T1000 (cell line): ENCODE results near the gene CLEC2L.
"Not testable (repeated sequence)": the region's sequence is repeated elsewhere in the genome, so short reads cannot be mapped to it uniquely, and the experiment has no call there.

ENCODE experiments used
- DNase-seq: peaks from one replicate; lab custom pipeline; 2025; ENCODE audit warnings: mixed read lengths; lab: John Stamatoyannopoulos, UW

Gene CLEC2L

GRCh38 chr7:139523968-139524815 lies 707 bp downstream of the CLEC2L start:
- no peak for DNase-seq

DNA sequence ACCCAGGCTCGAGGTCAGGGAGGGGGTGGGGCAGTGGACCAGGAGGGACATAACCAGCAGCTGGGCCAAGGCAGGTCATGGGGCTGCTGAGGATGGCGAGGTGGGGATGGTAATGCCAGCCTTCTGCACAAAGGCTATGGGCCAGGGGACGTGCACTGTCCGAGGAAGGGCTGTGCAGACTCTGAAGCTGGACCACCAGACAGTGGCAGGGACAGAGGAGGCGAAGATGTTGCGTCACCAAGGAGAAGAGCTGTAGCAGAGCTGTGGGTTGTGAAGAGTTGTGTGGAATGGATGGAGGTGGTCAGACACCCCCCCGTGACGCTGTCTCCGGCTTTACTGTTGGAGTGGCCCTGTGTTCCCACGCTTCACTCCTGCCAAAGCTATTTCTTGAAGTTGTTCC lies 1.8 kb downstream of the CLEC2L start:
- DNase-seq, result no peak

GRCh38 chr7:139525750-139526149 lies 2.3 kb downstream of the CLEC2L start:
- DNase-seq, result no peak

DNA sequence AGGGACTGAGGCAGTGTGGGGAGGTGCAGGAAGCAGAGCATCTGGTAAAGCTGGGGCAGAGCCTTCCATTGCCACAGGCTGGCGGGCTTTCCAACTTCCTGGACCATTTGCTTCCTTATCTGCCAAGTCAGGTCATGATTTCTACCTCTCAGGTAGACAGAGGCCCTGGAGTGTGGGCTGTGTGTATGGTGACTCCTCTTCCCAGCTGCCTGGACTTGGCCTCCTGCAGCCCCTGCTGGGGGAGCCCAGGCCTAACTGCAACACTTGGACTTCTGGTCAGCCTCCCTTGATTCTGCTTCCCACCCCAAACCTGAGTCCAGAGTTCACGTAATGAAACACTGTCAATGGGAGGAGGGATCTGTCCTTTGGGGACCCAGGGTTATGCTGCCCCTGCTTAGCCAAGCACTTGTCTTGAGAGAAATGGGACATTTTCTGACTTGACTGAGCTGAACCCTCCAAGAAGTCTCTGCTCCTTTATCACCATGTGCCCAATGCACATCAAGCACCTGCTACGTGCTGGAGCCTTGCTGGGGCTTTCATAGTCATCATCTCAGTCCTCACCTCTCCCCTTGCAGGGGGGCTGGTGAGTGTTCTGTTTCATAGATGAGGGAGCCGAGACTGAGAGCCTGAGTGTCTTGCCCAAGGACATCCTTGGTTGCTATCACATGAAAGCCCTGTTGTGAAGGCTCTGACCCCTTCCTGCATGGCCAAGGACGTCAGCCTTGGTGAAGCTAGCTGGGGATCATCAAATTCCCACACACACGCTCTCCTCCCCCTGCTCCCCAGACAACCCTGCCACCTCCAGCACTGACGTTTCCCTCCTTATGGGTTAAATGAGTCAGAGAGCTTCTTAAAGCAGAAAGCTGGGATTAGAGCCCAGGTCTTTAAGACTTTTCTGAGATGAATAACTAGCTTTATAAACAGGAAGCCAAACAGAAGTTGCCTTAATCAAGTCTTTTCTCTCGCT lies 3.4 kb downstream of the CLEC2L start:
- peak; percentile 21 for DNase-seq

DNA sequence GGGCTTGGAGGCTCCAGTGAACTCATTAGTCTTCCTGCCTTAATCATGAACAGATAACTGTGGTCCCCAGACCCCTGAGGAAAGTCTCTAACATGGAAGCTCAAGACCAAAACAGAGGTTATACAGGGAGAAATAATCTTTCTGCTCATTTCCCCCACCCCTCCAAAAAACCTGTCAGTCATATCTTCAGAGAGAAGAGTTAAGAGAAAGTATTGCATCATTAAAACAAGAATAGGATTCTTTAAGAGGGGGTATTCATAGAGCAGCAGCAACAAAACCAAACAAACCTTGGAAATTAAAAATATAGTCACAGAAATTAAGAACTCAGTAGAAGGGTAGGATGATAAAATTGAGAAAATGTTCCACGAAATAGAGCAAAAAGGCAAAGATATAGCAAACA lies 7.6 kb downstream of the CLEC2L start:
- no peak for DNase-seq

- DNase-seq, result no peak
Observed at GRCh38 chr7:139532636-139533155, 9.2 kb downstream of the CLEC2L start.

DNA sequence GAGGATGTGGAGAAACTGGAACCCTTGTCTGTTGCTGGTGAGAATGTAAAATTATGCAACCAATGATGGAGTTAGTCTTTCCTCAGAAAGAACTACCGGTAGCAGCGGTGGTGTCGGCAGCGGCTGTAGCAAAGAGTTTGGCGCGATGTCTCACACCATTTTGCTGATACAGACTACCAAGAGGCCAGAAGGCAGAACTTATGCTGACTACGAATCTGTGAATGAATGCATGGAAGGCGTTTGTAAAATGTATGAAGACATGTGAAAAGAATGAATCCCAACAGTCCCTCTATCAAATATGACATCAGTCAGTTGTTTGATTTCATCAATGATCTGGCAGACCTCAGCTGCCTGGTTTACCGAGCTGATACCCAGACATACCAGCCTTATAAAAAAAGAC lies 10.6 kb downstream of the CLEC2L start:
- DNase-seq, result no peak

- no peak for DNase-seq
Observed at GRCh38 chr7:139534966-139535651, 11.6 kb downstream of the CLEC2L start.

GRCh38 chr7:139536152-139536551 lies 12.7 kb downstream of the CLEC2L start:
- no peak for DNase-seq

GRCh38 chr7:139538881-139539635 lies 15.6 kb downstream of the CLEC2L start:
- no peak for DNase-seq

GRCh38 chr7:139540203-139540602 lies 16.7 kb downstream of the CLEC2L start:
- DNase-seq, result no peak

DNA sequence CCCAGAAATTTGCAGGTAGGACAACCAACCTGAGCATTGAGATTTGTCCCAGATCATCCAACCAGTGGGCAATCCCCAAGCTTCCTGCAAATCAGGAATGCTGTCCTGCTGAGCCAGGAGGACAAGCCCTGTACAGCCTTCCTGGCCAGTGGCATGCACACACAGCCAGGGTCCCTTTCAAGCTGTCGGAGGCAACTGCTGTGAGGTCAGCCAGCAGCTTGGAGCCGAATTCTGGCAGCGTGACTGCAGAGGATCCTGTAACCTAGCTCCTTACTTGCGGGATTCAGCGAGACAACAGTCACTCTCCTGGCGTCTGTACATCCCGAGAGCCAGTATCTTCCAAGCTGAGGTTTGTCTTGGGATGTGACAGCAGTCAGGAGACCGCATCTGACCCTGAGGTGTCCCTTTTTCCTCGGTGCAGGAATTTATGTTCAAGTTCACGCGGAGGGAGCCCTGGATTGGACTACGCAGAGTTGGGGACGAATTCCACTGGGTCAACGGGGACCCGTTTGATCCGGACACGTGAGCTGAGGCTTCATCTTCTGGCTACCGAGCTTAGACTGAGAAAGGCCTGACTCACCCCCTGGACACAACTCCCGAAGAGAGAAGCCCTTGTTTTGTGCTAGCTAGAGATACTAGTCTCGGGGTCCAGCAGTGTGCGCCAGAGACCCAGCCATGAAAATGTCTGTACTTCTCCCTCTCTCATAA lies 18.3 kb downstream of the CLEC2L start:
- no peak for DNase-seq

- no peak for DNase-seq
Observed at GRCh38 chr7:139542308-139543151, 19.0 kb downstream of the CLEC2L start.

- DNase-seq, result no peak
Observed at GRCh38 chr7:139543801-139544603, 20.5 kb downstream of the CLEC2L start.

DNA sequence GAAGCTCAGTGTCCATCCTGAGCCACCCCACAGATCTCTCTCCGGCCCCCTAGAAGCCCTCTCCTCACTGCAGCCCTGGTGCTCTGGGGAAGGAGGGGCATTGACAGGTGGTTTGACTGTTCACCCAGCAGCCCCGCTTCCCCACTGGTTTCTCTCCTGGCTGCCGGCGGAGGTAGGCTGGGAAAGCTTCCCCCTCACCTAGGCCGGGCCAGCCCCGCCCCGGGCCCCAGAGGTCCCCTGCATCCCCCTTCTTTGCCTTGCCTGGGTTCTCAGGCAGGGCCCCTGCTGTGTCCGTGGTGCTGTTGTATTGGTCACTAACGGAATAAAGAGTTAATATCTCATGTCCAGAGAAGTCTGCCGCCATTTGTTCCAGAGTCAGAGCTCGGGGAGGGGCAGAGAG lies 21.2 kb downstream of the CLEC2L start:
- DNase-seq, result no peak

DNA sequence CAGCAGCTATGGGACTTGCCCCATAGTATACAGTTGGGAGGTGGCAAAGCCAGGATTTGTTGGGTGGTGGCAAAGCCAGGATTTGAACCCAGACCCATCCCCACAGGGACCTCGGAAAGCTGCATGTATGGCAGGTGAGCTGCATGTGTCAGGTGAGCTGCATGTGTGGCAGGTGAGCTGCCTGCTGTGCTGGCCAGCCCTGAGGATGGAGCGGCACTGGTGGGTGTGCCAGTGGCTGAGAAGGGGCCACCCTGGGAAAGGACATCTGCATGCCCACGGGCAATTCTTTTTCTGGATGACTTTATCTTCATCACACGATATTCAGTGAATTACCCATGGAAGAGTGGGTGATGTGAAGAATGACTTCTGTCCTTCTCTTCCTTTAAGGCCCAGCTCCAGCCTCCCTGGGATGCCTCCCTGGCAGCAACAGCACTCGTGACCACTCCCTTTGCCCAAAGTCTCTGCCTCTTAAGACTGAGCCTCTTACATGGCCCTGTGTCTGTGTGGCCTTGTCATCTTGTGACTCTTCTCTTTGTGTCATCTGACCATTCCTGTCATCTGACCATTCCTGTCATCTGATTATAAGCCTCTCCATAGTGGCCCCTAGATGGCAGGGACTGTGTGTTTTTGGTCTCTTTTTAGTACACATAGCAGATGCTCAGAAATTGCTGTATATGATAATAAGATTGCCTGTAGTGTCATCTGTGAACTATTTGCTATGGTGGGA lies 25.0 kb downstream of the CLEC2L start:
- DNase-seq, result no peak

DNA sequence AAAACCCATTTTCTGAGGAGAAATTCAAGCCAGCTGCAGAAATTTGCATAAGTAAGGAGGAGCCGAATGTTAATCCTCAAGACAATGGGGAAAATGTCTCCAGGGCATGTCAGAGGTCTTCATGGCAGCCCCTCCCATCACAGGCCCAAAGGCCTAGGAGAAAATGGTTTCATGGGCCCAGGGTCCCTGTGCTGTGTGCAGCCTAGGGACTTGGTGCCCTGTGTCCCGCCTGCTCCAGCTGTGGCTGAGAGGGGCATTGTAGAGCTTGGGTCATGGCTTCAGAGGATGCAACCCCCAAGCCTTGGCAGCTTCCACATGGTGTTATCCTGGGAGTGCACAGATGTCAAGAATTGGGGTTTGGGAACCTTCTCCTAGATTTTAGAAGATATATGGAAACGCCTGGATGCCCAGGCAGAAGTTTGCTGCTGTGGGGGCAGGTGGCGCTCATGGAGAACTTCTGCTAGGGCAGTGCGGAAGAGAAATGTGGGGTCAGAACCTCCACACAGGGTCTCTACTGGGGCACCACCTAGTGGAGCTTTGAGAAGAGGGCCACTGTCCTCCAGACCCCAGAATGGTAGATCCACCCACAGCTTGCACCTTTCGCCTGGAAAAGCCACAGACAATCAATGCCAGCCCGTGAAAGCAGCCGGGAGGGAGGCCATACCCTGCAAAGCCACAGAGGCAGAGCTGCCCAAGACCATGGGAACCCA lies 30.7 kb downstream of the CLEC2L start:
- DNase-seq, result not testable (repeated sequence)
